ENCODE data around the gene PCDHA6. TPM values are rescaled to one million over a fixed set of nuclear protein-coding genes. Genes with fewer than 3 reads are reported as not detected.

Gene PCDHA6
- total RNA-seq, 4 donors from 2014 or later: 0.64 to 3.0 (median 1.2) TPM; not detected in 1

- H3K27ac ChIP-seq: no peak within 1 kb of the TSS
- H3K9me3 ChIP-seq: peaks cover 15 to 21% of the 10 kb centered on the region in 2 donors
- in situ Hi-C loops (cut with MboI; ENCODE audit: low pct_ligation_motif_present in 1 of 4, low pct_unique_long_range_greater_than_20kb in 1 of 4, low sequenced_read_pairs in 3 of 4): no loop called here
- intact Hi-C loops (cut with DNase I; ENCODE audit: low total_unique reads): no loop called here
- peak within 1 kb of the TSS in 1 of 4 donors; percentile 4 for H3K4me3 ChIP-seq
- no peaks in the 10 kb centered on the region for H3K4me1 ChIP-seq
- DNase-seq: no peak
- peaks cover 4% of the 10 kb centered on the region for H3K27me3 ChIP-seq
- WGBS, 2 donors (ENCODE audit: low coverage in 1 of 2): 52 to 64% methylated on average over 20 to 44 of the region's 44 CpGs
- TF ChIP-seq POLR2AphosphoS5 (IDR thresholded peaks at IDR 0.05) (no peak), EP300 (IDR thresholded peaks at IDR 0.05; ENCODE audit: low read depth) (no peak), POLR2A (IDR thresholded peaks at IDR 0.05) (no peak), CTCF (IDR thresholded peaks at IDR 0.05) (no peak)
- H3K36me3 ChIP-seq: no peaks in the 10 kb centered on the region
Measured at GRCh38 chr5:140855772-140856674, 28.3 kb downstream of the PCDHA6 start, which contains the start of gene PCDHA10. TSS of gene PCDHA10 (plus strand) at chr5:140855897. CDS start at chr5:140856049, 152 bp downstream.

DNA sequence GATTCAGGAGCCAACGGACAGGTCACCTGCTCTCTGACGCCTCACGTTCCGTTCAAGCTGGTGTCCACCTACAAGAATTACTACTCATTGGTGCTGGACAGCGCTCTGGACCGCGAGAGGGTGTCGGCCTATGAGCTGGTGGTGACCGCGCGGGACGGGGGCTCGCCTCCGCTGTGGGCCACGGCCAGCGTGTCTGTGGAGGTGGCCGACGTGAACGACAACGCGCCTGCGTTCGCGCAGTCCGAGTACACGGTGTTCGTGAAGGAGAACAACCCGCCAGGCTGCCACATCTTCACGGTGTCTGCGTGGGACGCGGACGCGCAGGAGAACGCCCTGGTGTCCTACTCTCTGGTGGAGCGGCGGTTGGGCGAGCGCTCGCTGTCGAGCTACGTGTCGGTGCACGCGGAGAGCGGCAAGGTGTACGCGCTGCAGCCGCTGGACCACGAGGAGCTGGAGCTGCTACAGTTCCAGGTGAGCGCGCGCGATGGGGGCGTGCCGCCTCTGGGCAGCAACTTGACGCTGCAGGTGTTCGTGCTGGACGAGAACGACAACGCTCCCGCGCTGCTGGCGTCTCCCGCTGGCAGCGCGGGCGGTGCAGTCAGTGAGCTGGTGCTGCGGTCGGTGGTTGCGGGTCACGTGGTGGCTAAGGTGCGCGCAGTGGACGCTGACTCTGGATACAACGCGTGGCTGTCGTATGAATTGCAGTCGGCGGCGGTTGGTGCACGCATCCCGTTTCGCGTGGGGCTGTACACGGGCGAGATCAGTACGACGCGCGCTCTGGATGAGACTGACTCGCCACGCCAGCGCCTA, 29.6 kb downstream of the PCDHA6 start:
- in situ Hi-C loops (cut with MboI; ENCODE audit: low pct_ligation_motif_present in 1 of 4, low pct_unique_long_range_greater_than_20kb in 1 of 4, low sequenced_read_pairs in 3 of 4): no loop called here
- H3K27me3 ChIP-seq: peaks cover 4% of the 10 kb centered on the region

GRCh38 chr5:140857987-140858240, 30.2 kb downstream of the PCDHA6 start:
- no peaks in the 10 kb centered on the region for H3K4me1 ChIP-seq
- no peak for DNase-seq
- H3K4me3 ChIP-seq: no peak overlapping the region
- intact Hi-C loops (cut with DNase I; ENCODE audit: low total_unique reads) (no loop called here), in situ Hi-C loops (cut with MboI; ENCODE audit: low pct_ligation_motif_present in 1 of 4, low pct_unique_long_range_greater_than_20kb in 1 of 4, low sequenced_read_pairs in 3 of 4) (no loop called here)
- 88% methylated on average over 11 of the region's 22 CpGs; no CpG with 5 or more reads in 1 of the 2 donors for WGBS, 2 donors (ENCODE audit: low coverage in 1 of 2)
- TF ChIP-seq EP300 (IDR thresholded peaks at IDR 0.05; ENCODE audit: low read depth): no peak
- no peak for TF ChIP-seq POLR2A (IDR thresholded peaks at IDR 0.05)
- no peak for TF ChIP-seq CTCF (IDR thresholded peaks at IDR 0.05)
- TF ChIP-seq POLR2AphosphoS5 (IDR thresholded peaks at IDR 0.05): no peak
- no peak overlapping the region for H3K27ac ChIP-seq
- H3K36me3 ChIP-seq: no peaks in the 10 kb centered on the region
- peaks cover 20 to 21% of the 10 kb centered on the region in 2 donors for H3K9me3 ChIP-seq
- peaks cover 4% of the 10 kb centered on the region for H3K27me3 ChIP-seq

More for the DNA sequence above, 29.6 kb downstream of the PCDHA6 start:
- Histone ChIP-seq H3K4me1 (no peaks in the 10 kb centered on the region), H3K27ac (no peak overlapping the region), H3K9me3 (peaks cover 21% of the 10 kb centered on the region in 2 donors), H3K36me3 (no peaks in the 10 kb centered on the region), H3K4me3 (no peak overlapping the region)
- intact Hi-C loops (cut with DNase I; ENCODE audit: low total_unique reads): no loop called here
- DNase-seq: no peak
- WGBS, 2 donors (ENCODE audit: low coverage in 1 of 2): 81 to 94% methylated on average over 9 to 93 of the region's 94 CpGs
- no peak for TF ChIP-seq EP300 (IDR thresholded peaks at IDR 0.05; ENCODE audit: low read depth)

GRCh38 chr5:140862441-140863295, 34.9 kb downstream of the PCDHA6 start:
- no peak overlapping the region for H3K4me3 ChIP-seq
- no peaks in the 10 kb centered on the region for H3K4me1 ChIP-seq
- H3K27ac ChIP-seq: no peak overlapping the region
- intact Hi-C loops (cut with DNase I; ENCODE audit: low total_unique reads) (no loop called here), in situ Hi-C loops (cut with MboI; ENCODE audit: low pct_ligation_motif_present in 1 of 4, low pct_unique_long_range_greater_than_20kb in 1 of 4, low sequenced_read_pairs in 3 of 4) (no loop called here)
- H3K36me3 ChIP-seq: no peaks in the 10 kb centered on the region
- peaks cover 7 to 19% of the 10 kb centered on the region in 2 donors for H3K9me3 ChIP-seq
- H3K27me3 ChIP-seq: no peaks in the 10 kb centered on the region
- no peak for DNase-seq
- 63 to 85% methylated on average over 7 to 65 of the region's 76 CpGs for WGBS, 2 donors (ENCODE audit: low coverage in 1 of 2)
- TF ChIP-seq POLR2A (IDR thresholded peaks at IDR 0.05): no peak
- no peak for TF ChIP-seq EP300 (IDR thresholded peaks at IDR 0.05; ENCODE audit: low read depth)
- TF ChIP-seq CTCF (IDR thresholded peaks at IDR 0.05): no peak
- no peak for TF ChIP-seq POLR2AphosphoS5 (IDR thresholded peaks at IDR 0.05)
